Choroid plexus epithelial cell (primary cell): ENCODE data around the gene SLC38A9.

ENCODE experiments used
- DNase-seq: peaks from one replicate; pipeline ENCODE4 v3.0.0-alpha.2; 2010; ENCODE audit warnings: low read depth
- H3K4me3 ChIP-seq: 2 replicates; pipeline ENCODE4 v1.5.1; 2011; ENCODE audit warnings: low read depth, mild to moderate bottlenecking, control low read depth, low read length, moderate library complexity
- CTCF ChIP-seq: conservative IDR thresholded peaks from 2 replicates; pipeline ENCODE4 v1.5.1; 2011; ENCODE audit warnings: low read depth, mild to moderate bottlenecking, control low read depth, inconsistent platforms, low read length, moderate library complexity

The SLC38A9 gene

GRCh38 chr5:55600086-55600485 is 112.0 kb downstream of the SLC38A9 start:
- no peak for DNase-seq
- TF ChIP-seq CTCF, result no peak
- H3K4me3 ChIP-seq, result no peak overlapping the region

GRCh38 chr5:55599148-55600050 is 112.7 kb downstream of the SLC38A9 start:
- DNase-seq, result no peak
- H3K4me3 ChIP-seq, result no peak overlapping the region
- no peak for TF ChIP-seq CTCF

- peak; percentile 33 for DNase-seq
- TF ChIP-seq CTCF, result no peak
- no peak overlapping the region for H3K4me3 ChIP-seq
Measured at GRCh38 chr5:55597014-55597981, 114.8 kb downstream of the SLC38A9 start.

GRCh38 chr5:55594671-55595070 is 117.5 kb downstream of the SLC38A9 start:
- TF ChIP-seq CTCF, result no peak
- DNase-seq, result no peak
- H3K4me3 ChIP-seq, result no peak overlapping the region

- no peak for TF ChIP-seq CTCF
- no peak overlapping the region for H3K4me3 ChIP-seq
- peak; percentile 12 for DNase-seq
Measured at GRCh38 chr5:55593115-55593472, 119.0 kb downstream of the SLC38A9 start.

- no peak overlapping the region for H3K4me3 ChIP-seq
- TF ChIP-seq CTCF, result no peak
- DNase-seq, result no peak
Measured at GRCh38 chr5:55592388-55593114, 119.6 kb downstream of the SLC38A9 start.
